GM19324 (cell line): ENCODE measurements around the gene PLEKHG5.

Experiments
- ATAC-seq: cut with Tn5 transposase; IDR thresholded peaks from one replicate; pipeline ENCODE4 v1.9.1; 2021; ENCODE audit warnings: mild to moderate bottlenecking, moderate library complexity; ENCODE audit not compliant: unreplicated experiment, low FRiP score

The PLEKHG5 gene

DNA sequence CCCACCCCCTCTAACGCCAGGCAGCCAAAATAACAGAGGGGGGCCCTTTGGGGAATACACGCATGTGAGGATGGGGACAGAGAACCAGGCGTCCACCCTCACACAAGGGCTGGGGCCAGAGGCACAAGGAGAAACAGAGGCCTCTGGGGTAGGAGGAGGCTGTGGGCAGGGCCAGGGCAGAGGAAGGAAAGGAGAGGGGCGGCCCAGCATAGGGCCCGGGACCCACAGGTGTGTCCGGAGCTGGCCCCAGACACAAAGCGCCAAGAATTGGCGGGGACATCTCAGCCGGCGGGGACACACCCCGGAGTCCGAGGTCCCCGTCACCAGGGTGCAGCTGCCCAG, 6.7 kb downstream of the PLEKHG5 start:
- ATAC-seq, result no peak

GRCh38 chr1:6483761-6484117, 7.7 kb downstream of the PLEKHG5 start:
- no peak for ATAC-seq

- no peak for ATAC-seq
These were observed 8.3 kb downstream of the PLEKHG5 start for GRCh38 chr1:6483017-6483760.

DNA sequence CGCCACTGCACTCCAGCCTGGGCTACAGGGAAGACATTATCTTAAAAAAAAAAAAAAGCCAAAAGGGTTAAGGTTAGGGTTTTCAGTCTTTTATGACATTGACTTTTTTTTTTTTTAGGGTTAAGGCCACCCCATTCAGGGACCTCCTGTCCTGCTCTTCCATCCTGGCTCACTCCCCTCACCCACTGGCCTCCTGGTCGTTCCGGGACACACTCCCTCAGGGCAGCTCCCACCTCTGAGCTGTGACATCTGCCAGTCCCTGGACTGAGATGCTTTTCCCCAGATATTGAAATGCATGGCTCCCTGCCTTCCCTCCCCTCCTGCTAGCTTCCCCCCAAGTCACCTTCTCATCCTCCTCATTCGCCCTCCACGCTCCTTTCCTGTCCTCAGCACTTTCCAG, 9.6 kb downstream of the PLEKHG5 start:
- ATAC-seq, result no peak

GRCh38 chr1:6477039-6477820, 14.2 kb downstream of the PLEKHG5 start:
- ATAC-seq, result no peak

DNA sequence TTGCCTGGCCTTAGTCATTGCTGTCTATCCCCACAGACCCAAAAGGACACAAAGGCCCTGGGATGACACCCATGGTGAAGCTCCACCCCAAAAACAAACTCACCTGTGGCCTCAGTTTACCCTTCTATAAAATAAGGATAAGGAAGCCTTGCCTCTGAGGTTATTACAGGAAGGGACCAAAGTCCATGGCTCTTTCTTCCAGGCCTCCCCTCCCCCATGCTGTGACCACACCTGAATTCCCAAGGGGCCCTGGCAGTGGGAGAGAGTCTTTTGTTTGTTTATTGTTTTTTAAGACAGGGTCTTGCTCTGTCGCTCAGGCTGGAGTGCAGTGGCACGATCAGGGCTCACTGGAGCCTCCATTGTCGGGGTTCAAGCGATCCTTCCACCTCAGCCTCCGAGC, 15.0 kb downstream of the PLEKHG5 start:
- ATAC-seq, result no peak

DNA sequence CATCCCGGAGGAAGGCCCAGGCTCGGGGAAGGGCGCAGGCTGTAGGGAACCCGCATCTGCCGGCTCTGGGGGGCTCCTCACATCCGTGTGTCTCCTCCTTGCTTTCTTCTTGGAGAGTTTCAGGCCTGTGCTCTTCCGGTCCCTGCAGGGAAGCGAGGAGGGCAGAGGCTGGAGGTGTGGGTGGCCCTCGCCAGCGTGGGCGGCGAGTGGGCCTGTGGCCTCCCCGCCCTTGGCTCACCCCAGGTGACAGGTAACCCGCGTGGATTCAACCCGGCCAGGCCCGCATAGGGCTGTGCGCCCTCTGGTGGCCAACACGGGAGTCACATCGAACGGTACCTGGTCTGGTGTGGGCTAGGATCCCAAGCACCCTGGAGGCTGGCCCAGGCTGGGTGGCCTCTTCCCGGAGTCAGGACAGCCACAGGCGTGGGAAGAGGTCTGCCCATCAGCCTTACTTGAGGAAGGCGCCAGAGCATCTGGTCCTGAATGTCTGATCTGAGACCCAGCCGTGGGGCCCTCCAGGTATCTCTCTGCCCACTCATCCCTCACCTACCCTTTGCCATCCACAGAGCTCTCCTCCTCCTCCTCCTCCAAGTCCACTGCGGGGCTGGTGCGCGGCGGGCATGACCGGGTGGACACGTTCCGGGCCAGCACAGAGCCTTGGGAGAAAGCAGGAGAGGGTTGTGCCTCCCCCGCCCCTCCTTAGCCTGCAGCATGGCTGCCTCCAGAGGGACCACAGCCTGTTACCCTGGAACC, 15.9 kb downstream of the PLEKHG5 start:
- ATAC-seq, result no peak

DNA sequence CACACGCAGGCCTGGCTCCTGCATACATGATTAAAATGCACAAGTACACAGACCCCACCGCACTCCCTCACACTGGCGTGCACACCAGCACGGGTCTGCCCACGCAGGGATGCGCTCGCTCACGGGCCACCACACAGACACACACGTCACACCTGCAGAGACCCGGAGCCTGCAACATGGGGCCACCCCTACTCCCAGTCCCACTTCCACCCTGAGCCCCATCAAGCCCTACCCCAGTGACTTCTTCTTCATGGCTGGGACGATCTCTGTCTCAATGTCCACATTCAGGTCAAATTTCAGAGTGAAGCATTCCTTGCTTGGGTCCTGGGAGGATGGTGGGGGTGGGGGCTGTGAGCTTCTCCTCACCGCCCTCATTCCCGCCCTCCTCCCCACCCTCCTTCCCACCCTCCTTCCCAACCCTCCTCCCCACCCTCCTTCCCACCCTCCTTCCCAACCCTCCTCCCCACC, 16.6 kb downstream of the PLEKHG5 start:
- no peak for ATAC-seq

DNA sequence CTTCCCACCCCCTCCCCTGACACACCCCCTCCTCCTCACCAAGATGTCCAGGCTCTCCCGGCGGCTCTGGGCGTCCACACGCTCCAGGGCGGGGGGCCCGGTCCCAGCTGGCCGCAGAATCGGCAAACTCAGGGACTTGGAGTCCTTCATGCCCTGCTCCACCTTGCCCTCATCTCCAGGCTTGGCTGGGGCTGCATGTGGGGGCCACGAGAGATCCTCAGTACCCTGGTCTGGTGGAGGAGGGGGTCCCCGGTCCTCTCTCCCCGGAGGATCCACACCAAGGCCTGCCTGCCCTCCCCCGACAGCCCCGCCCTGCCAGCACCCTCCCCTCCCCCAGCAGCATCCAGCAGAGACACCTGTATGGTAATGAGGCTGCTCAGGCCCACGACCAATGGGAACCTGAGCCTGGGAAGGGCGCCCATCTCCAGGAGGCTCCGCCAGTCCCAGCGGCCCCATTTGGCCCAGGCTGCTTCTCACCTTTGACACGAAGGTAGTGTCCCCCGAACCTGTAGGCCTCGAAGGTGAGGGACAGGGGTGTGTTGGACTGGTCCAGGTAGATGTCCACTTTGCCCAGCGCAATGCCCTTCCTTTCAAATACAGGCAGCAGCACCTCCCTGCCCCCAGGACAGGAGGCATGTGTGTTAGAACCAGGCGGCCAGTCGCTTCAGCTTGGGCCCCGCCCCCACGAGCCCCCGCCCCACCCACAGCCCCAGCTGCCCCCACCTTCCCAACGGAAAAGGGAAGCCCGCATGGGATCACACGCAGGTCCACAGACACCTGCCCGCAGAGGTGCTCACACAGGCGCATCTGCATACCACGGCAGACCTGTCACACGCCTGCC, 17.3 kb downstream of the PLEKHG5 start:
- ATAC-seq, result no peak

- ATAC-seq, result no peak
These were observed 18.3 kb downstream of the PLEKHG5 start for GRCh38 chr1:6473156-6473555.

DNA sequence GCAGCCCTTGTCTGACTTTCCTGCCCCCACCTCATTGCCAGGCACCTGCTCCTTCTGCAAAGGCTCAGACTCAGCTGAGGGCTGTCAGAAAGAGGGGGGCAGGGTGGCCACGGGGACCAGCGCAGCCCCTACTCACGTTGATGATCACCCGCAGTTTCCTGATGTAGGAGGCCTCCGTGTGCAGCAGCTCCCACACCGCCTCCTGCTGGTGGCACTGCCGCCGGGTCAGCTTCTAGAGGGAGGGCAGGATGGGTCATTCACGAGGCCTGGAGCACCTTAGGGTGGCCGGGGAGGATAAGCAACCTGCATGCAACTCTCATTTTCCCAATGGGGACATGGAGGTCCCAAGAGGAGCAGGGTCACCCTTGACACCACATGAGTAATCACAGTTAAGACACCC, 19.1 kb downstream of the PLEKHG5 start:
- no peak for ATAC-seq

DNA sequence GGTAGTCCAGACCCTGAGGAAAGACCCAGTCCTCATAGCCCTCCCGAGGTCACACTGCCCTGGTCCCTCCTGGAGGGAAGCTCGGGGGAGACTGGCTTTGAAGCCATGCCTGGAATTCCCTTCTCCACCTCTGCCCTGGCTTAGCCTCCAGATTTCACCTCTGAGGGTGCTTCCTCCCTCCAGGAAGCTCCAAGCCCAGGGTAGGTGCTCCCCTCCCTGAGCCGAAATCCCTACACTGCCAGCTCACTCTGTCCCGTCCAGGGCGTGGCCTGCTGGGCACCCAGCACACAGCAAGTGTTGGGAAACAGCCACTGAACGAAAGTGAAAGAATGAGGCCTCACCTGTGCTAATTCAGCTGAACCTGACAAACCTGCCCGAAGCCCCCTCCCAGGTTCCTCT, 19.5 kb downstream of the PLEKHG5 start:
- no peak for ATAC-seq

GRCh38 chr1:6471086-6471969, 20.1 kb downstream of the PLEKHG5 start:
- ATAC-seq, result no peak

DNA sequence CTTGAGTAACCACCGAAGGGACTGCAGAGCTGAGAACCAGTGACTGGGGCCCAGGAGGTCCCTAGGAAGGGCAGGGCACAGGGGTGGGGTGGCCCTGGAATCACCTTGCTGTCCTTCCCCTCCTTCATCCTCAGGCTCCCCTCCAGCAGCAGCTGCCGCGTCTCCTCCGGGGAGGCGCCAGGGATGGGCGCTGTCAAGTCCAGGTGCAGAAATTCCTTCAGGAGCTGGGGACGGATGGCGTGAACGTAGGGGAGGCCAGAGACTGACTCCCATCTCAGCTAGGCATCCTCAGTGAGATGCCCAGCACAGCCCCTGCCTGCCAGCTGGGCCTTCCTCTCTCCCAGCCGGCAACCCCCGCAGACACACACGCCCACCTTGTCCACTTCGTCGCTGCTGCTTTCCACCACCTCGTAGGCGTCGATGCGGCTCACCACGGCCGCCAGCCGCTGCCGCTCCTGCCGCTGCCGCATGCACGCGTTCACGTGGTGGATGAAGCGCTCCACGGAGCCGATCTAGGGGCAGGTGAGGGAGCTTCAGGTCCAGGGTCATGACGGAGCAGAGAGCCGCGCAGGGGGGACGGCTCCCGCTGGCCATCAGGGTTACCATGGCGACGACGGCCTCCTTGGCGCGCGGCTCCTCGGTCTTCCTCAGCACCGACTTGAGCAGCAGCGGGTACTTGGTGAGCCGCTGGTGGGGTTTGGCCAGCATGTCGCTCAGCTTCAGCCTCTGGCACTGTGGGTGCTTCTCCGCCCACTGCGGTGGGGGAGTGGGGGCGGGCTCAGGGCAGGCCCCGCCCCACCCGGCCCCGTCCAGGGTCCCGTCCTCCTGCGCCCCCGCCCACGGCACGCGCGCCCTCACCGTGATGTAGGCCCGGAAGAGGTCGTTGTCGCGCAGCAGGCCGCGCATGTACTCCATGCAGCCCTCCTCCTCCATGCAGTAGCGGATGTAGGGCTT, 21.1 kb downstream of the PLEKHG5 start:
- no peak for ATAC-seq

GRCh38 chr1:6468729-6469461, 22.6 kb downstream of the PLEKHG5 start:
- ATAC-seq, result no peak

- no peak for ATAC-seq
These were observed 23.5 kb downstream of the PLEKHG5 start for GRCh38 chr1:6467744-6468688.

DNA sequence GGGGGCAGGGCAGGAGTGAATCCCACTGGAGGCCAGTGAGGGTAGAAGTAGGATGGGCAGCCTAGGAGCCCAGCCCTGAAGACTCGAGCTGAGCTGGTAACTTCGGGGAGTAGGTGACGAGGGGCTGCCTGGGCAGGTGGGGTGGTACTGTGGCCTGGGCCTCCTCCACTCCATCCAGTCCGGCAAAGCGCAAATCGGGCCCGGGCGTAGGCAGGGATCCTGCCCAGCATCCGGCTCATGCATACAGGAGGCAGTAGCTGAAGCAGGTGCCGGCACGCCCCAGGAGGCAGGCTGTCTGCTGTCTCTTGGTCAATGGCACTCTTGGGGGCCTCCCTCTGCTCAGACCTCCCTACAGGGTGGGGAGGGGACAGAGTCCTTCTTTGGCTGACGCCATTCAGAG, 24.2 kb downstream of the PLEKHG5 start:
- no peak for ATAC-seq
